Right lobe of liver (tissue), 4 donors: ENCODE measurements around the gene SAMD1.

ENCODE experiments used
- CTCF ChIP-seq, 4 donors: fragments of 200-600 bp in 3 of 4; fragments of 450-650 bp in 1 of 4; IDR thresholded peaks; one replicate each; pipeline versions ENCODE4 v1.5.1 to v1.8.0; 2016 to 2022; ENCODE audit warnings: antibody characterized with exemption in 4 of 4, mild to moderate bottlenecking in 2 of 4
- POLR2A ChIP-seq: fragments of 450-650 bp; IDR thresholded peaks from one replicate; pipeline ENCODE4 v1.6.1; 2017; ENCODE audit warnings: antibody characterized with exemption, mild to moderate bottlenecking
- donor health status: DM: no; HTN: no; CAD: no.
- donor health status: DM: no; HTN: no; CAD: no.
- donor health status: DM: no; HTN: yes; CAD: no.

DNA sequence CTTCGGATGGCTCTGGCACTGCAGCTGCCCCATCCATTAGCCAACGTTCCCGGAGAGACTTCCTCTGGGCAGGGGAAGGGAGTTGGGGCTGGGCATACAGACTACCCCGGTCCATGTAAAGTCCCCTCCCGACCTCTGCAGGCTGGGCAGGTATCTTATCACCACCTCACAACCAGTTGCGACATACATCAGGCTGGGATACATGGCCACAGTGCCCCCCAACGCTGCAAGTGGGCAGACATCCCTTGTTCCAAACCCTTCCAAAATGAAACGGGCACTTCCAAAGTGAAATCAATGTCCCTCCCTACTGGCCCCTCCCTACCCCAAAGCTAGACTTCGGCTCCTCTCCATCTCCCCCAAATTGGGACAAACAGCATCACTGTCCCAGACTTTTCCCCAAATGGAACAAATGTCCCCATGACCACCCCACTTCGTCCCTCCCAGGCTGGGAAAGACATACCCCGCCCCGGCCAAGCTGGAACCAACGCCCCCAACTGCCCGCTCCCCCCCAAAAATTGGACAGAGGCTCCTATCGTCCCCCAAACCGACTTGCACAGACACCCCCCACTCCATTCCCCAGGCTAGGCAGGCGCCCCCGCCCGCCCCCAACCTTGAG, 33.7 kb downstream of the SAMD1 start:
- TF ChIP-seq CTCF (IDR thresholded peaks at IDR 0.05) (no peak), POLR2A (no peak)
